HG03565 (cell line): Measurements from ENCODE around the gene ZDHHC17.

ENCODE experiments used
- ATAC-seq: cut with Tn5 transposase; IDR thresholded peaks from one replicate; pipeline ENCODE4 v1.9.1; 2021; ENCODE audit warnings: mild to moderate bottlenecking, moderate library complexity; ENCODE audit not compliant: unreplicated experiment

ZDHHC17 gene

GRCh38 chr12:76874491-76875190, 110.7 kb downstream of the ZDHHC17 start:
- ATAC-seq: no peak

GRCh38 chr12:76876696-76877229, 112.8 kb downstream of the ZDHHC17 start:
- ATAC-seq: no peak

GRCh38 chr12:76878099-76878898, 114.4 kb downstream of the ZDHHC17 start:
- peak; percentile 15 for ATAC-seq

DNA sequence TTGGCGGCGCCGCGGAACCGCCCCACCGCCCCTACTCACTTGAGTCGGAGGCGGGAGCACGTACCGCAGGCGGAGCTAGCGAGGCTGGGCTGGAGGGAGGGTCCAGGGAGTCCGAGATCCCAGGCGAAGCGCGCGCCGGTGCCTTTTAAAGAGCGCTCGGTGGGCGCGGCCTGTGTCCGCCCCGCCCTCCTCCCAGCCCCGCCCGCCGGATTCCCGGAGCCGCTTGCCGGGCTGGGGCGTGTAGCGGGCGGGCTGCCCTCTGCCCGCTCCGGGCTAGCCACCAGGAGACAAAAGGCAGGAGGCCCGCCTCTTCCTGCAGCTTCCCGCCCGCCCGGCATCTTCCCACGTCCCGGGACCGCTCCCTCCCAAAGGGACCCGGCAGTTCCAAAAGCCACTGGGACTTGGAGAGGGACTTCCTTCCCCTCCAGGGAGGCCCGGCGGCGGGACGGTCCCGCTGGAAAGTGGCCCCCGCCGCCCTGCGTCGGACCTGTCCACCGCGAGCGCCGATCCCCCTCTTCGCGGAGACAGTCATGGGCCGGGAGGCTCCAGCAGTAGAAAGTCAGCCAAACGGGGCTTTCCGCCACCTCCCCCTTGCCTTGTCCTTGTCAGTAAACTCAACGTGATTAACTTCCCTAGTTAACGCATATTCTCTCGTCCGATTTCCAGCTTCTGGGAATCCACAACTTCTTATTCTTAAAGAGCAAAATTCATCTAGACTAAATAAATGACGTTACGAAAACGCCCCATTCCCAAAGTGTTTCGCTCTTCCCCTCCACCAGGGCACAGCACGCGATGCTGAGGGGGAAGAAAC, 115.2 kb downstream of the ZDHHC17 start, which contains the start of gene CSRP2:
CSRP2 (minus strand) TSS at position 121 of the 811 bp plus-strand sequence. CDS start 12,759 bp downstream, outside the sequence.
- peak; percentile 78 for ATAC-seq

- ATAC-seq: no peak
These were observed 116.0 kb downstream of the ZDHHC17 start for GRCh38 chr12:76879710-76880518.

- ATAC-seq: no peak
These were observed 116.7 kb downstream of the ZDHHC17 start for GRCh38 chr12:76880519-76881023.

- ATAC-seq: no peak
These were observed 117.2 kb downstream of the ZDHHC17 start for GRCh38 chr12:76881142-76881541.

DNA sequence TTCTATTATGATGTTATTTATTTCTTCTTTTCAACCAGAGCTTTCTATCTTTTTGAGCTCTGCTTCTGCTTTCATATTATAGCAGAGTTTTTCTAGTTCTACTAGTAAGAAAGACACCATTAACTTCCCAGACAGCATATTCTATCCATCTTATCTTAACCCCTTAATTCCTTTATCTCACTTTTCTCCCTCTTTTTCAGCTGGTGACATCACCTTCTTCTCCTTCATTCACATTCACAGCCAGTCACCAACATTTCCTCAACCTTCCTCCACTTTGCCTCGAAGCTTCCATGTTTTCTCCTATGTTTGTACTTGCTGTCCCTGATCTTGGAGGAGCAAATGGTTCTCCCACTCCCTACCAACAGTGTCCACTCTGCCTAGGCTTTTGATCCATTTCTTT, 118.5 kb downstream of the ZDHHC17 start:
- no peak for ATAC-seq

DNA sequence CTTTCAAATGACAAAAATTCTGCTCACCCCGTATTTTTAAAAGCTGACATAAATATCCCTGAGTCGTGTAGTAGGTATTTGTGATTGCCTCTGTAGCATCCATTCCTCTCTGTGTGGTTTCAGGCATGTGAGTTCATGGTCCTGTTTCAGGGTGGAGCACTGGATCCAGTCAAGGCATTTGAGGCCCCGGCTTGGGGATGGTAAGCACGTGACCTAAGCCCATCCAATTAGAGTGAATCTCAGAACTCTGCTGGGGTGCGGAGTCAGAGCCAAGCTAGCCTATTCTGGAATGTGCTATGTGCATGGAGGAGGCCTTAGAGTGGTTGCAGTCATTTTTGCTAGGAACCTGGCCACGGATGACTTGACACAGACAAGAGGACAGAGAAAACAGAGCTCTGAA, 119.2 kb downstream of the ZDHHC17 start:
- no peak for ATAC-seq

- ATAC-seq: no peak
These were observed 119.9 kb downstream of the ZDHHC17 start for GRCh38 chr12:76883811-76884210.

GRCh38 chr12:76888775-76889174, 124.9 kb downstream of the ZDHHC17 start:
- no peak for ATAC-seq

- no peak for ATAC-seq
These were observed 126.5 kb downstream of the ZDHHC17 start for GRCh38 chr12:76890151-76891143.

DNA sequence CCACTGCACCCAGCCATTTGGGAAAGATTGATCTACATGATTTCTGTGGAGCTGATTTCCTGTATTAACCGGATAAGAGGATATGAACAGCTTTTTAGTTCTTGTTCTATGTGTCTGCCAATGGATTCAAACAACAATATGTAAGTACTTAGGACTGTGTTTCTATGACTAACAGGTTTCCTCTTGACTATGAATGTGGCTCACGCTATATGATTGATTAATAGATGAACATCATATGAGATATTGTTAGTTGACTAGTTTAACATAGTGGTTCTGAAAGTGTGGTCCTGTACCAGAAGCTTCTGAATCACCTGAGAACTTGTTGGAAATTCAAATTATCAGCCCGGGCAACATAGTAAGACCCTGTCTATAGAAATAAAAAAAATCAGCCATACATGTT, 127.7 kb downstream of the ZDHHC17 start:
- ATAC-seq: no peak

GRCh38 chr12:76895796-76896195, 131.9 kb downstream of the ZDHHC17 start:
- no peak for ATAC-seq

DNA sequence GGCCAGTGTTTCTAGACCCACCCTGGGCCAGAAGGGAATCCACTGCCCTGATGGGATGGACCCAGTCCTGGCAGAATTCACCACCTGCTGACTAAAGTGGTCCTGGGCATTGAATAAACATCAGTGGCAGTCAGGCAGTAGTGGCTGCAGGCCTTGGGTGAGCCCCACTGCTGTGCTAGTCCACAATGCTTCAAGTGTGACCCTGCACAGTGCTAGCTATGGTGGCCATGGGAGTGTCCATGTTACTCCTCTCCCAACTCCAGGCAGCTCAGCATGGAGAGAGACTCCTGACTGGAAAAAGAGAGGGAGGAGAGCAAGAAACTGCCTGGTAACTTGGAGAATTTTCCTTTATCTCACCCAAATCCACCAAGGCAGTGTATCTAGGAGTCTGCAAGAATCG, 132.4 kb downstream of the ZDHHC17 start:
- ATAC-seq: no peak

DNA sequence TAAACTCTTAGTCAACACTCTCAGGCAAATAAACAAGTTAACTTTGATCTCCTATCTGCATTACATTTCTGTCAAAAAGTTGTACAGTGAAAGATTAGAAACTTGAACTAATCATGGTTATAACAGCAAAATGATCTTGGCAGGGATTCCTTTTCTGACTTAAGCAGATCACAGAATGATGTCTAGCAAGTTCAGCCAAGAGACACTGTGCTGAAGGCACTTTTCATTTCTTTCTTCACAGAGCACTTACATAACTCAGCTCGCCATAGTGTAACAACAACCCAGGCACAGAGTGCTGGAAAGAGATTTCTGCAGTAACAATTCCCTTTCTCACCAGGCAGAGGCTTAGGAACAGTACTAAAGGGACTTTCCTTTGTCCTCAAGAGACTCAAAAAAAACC, 134.5 kb downstream of the ZDHHC17 start:
- no peak for ATAC-seq

DNA sequence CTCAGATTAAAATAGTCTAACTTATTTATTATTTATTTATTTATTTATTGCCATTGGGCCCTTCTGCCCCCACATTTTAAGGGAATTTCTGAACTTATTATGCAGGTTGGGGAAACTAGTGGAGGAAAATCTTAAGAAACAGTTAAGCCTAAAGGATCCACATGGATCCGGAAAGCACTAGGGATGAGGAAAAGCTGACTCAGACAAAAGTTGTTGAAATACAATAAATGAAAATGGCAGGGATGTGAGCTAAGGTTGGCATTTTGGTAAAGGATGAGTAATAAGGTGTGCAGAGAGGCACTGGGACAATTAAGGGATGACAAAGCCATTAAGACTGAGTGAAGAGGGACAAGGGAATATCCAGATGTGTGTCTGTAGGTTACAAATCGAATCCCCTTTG, 135.6 kb downstream of the ZDHHC17 start:
- ATAC-seq: no peak

GRCh38 chr12:76901628-76902380, 137.9 kb downstream of the ZDHHC17 start:
- no peak for ATAC-seq
